ENCODE measurements around the gene PLCL2. TPM values are rescaled to one million over a fixed set of nuclear protein-coding genes. Genes with fewer than 3 reads are reported as not detected.

Gene PLCL2
- total and polyA plus RNA-seq, 2 donors (not counting 3 experiments of a cell fraction or from before 2014, with no cell fraction given) = 2.3 to 10.7 TPM

DNA sequence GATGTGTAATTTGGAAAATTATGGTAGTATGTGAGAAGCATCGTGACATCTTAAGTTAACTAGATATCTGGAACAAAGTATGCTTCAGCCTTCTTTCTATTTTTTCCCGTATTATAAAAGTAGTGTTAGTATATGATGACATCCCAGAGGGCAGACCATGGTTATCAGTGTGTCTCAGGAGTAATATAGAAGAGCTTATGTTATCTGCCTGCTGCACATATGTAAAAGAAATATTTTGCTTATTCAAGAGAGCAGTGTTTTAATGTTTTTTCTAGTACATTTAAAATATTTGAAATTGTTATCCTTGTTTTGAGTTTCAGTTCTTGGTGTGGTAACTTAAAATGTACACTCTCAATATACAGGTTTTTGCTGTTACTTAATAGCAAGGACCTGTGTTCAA, 24.1 kb downstream of the PLCL2 start:
- ChIA-PET CTCF (interaction anchor here (1.0 to 4.2 kb wide), 7 partner anchors 15 to 214 kb away, joined by 3 to 33 read pairs (median 4); partner anchors contain the start of gene PLCL2), POLR2A (no interaction called here)
- Histone ChIP-seq H3K4me1 (ENCODE audit: control insufficient read depth, extremely low read depth, insufficient read depth, low read length) (peaks cover 34% of the 10 kb centered on the region), H2AFZ (ENCODE audit: low read depth, low read length) (no peak overlapping the region), H3K36me3 (ENCODE audit: control insufficient read depth in 2 of 2, extremely low read depth in 1 of 2, insufficient read depth in 2 of 2, low read length in 2 of 2) (no peaks in the 10 kb centered on the region), H3K27ac (ENCODE audit: insufficient read depth, low read depth, low read length) (no peak overlapping the region), H3K27me3 (ENCODE audit: control insufficient read depth in 2 of 2, insufficient read depth in 2 of 2, low read length in 2 of 2) (no peaks in the 10 kb centered on the region), H3K4me2 (ENCODE audit: insufficient read depth, low read length) (no peak overlapping the region), H4K20me1 (replicated peaks; ENCODE audit: control insufficient read depth, extremely low read depth, insufficient read depth, low read length) (peaks cover 3% of the 10 kb centered on the region), H3K9me3 (replicated peaks; ENCODE audit: control insufficient read depth, insufficient read depth, low read length) (no peaks in the 10 kb centered on the region), H3K4me3 (replicated peaks in 1 of 3; ENCODE audit: insufficient read depth in 1 of 3, low read depth in 1 of 3, low read length in 3 of 3) (no peak overlapping the region), H3K9ac (replicated peaks; ENCODE audit: extremely low read depth, insufficient read depth, low read length) (no peak overlapping the region), H3K79me2 (ENCODE audit: control insufficient read depth, insufficient read depth, low read length) (peaks cover 7% of the 10 kb centered on the region), H3K9me1 (replicated peaks; ENCODE audit: control insufficient read depth, extremely low read depth, insufficient read depth, low read length) (no peaks in the 10 kb centered on the region)
- intact Hi-C loops (cut with micrococcal nuclease) = loop anchor here (1.0 kb wide), 1 partner anchor 8 kb away; no protein-coding TSS in a partner anchor
- dilution Hi-C loops (cut with MboI; ENCODE audit: extremely low pct_ligation_motif_present, low sequenced_read_pairs) = no loop called here
- FAIRE-seq = no peak
- no TSS peak for BruUV-seq (replicated peaks)
- no peak for DNase-seq (ENCODE audit: low read depth, low spot score)
- TF ChIP-seq GATA2 (IDR thresholded peaks at IDR 0.05; ENCODE audit: insufficient read depth, insufficient read length, low read depth, low read length) = no peak
- TF ChIP-seq FOS (IDR thresholded peaks at IDR 0.05; ENCODE audit: borderline replicate concordance, insufficient read depth, low read length) = no peak
- no peak for TF ChIP-seq JUN (IDR thresholded peaks at IDR 0.05; ENCODE audit: borderline replicate concordance, insufficient read depth, insufficient read length, low read depth)
- TF ChIP-seq EZH2 (IDR thresholded peaks at IDR 0.05; ENCODE audit: borderline replicate concordance, low read depth, low read length, severe bottlenecking) = no peak
- no peak for TF ChIP-seq POLR2AphosphoS5 (IDR thresholded peaks at IDR 0.05; ENCODE audit: insufficient read depth, low read depth, low read length)
- TF ChIP-seq POLR2A (IDR thresholded peaks at IDR 0.05; ENCODE audit: low read depth, low read length) = no peak
- TF ChIP-seq MYC (IDR thresholded peaks at IDR 0.05; ENCODE audit: low read depth, low read length) = no peak
- TF ChIP-seq, protein P1, sequence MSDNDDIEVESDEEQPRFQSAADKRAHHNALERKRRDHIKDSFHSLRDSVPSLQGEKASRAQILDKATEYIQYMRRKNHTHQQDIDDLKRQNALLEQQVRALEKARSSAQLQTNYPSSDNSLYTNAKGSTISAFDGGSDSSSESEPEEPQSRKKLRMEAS (IDR thresholded peaks at IDR 0.05; ENCODE audit: insufficient read depth, insufficient read length) = no peak
- TF ChIP-seq, protein P2, sequence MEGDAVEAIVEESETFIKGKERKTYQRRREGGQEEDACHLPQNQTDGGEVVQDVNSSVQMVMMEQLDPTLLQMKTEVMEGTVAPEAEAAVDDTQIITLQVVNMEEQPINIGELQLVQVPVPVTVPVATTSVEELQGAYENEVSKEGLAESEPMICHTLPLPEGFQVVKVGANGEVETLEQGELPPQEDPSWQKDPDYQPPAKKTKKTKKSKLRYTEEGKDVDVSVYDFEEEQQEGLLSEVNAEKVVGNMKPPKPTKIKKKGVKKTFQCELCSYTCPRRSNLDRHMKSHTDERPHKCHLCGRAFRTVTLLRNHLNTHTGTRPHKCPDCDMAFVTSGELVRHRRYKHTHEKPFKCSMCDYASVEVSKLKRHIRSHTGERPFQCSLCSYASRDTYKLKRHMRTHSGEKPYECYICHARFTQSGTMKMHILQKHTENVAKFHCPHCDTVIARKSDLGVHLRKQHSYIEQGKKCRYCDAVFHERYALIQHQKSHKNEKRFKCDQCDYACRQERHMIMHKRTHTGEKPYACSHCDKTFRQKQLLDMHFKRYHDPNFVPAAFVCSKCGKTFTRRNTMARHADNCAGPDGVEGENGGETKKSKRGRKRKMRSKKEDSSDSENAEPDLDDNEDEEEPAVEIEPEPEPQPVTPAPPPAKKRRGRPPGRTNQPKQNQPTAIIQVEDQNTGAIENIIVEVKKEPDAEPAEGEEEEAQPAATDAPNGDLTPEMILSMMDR (IDR thresholded peaks at IDR 0.05; ENCODE audit: extremely low read depth in 1 of 2, insufficient read depth in 1 of 2, low read depth in 1 of 2, low read length in 2 of 2) = no peak
